ENCODE results near the gene KRTAP10-7. TPM values are rescaled to one million over a fixed set of nuclear protein-coding genes. Genes with fewer than 3 reads are reported as not detected.
"Not testable (repeated sequence)": the region's sequence is repeated elsewhere in the genome, so short reads cannot be mapped to it uniquely, and the experiment has no call there.

The KRTAP10-7 gene
- polyA plus RNA-seq, 3 donors: not detected

DNA sequence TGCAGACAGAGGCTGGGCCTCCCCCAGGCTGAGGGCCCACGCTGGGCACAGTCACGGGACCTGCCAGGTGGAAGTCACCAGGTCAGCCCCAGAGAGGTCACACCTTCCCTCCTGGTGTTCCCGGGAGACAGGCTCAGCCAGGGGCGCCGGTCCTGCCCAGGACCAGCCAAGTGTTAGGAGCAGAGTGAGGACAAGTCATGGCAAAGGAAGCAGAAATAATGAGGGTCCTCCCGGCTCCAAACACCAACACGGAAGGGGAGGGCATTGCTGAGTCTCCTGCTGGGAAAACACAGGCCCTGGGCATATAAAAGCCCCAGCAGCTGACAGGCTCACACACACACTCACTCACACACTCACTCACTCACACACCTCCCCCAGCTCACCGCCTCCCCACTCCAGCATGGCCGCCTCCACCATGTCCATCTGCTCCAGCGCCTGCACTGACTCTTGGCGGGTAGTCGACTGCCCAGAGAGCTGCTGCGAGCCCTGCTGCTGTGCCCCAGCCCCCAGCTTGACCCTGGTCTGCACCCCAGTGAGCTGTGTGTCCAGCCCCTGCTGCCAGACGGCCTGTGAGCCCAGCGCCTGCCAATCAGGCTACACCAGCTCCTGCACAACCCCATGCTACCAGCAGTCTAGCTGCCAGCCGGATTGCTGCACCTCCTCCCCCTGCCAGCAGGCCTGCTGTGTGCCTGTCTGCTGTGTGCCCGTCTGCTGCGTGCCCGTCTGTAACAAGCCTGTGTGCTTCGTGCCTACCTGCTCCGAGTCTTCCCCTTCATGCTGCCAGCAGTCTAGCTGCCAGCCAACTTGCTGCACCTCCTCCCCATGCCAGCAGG is 36.8 kb downstream of the KRTAP10-7 start, which contains the start of gene KRTAP10-10:
KRTAP10-10 (plus strand) TSS at position 339 of the 833 bp plus-strand sequence; CDS start at position 401, 62 bp downstream.
- DNase-seq: no peak
- H3K79me2 ChIP-seq (ENCODE audit: insufficient read depth, low read length): no peaks in the 10 kb centered on the region
- peaks cover 7 to 28% (median 24%) of the 10 kb centered on the region in 7 donors for H3K9me3 Mint-ChIP-seq
- H3K4me1 Mint-ChIP-seq: no peaks in the 10 kb centered on the region
- no peaks in the 10 kb centered on the region for H3K27me3 ChIP-seq (ENCODE audit: control insufficient read depth in 2 of 2, insufficient read depth in 2 of 2, low read length in 2 of 2)
- H3K36me3 Mint-ChIP-seq: no peaks in the 10 kb centered on the region
- H3K9ac ChIP-seq (ENCODE audit: insufficient read depth, low read length, poor library complexity, severe bottlenecking): no peak within 1 kb of the TSS
- H3K4me1 ChIP-seq (ENCODE audit: control insufficient read depth in 1 of 2, insufficient read depth in 2 of 2, low read length in 2 of 2): no peaks in the 10 kb centered on the region
- no peak within 1 kb of the TSS for H3K27ac Mint-ChIP-seq
- TF ChIP-seq, protein P1, sequence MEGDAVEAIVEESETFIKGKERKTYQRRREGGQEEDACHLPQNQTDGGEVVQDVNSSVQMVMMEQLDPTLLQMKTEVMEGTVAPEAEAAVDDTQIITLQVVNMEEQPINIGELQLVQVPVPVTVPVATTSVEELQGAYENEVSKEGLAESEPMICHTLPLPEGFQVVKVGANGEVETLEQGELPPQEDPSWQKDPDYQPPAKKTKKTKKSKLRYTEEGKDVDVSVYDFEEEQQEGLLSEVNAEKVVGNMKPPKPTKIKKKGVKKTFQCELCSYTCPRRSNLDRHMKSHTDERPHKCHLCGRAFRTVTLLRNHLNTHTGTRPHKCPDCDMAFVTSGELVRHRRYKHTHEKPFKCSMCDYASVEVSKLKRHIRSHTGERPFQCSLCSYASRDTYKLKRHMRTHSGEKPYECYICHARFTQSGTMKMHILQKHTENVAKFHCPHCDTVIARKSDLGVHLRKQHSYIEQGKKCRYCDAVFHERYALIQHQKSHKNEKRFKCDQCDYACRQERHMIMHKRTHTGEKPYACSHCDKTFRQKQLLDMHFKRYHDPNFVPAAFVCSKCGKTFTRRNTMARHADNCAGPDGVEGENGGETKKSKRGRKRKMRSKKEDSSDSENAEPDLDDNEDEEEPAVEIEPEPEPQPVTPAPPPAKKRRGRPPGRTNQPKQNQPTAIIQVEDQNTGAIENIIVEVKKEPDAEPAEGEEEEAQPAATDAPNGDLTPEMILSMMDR (IDR thresholded peaks at IDR 0.05): no peak
- H4K20me1 ChIP-seq (ENCODE audit: insufficient read depth, low read length): no peaks in the 10 kb centered on the region
- H2AFZ ChIP-seq (ENCODE audit: insufficient read depth, low read depth, low read length, poor library complexity, severe bottlenecking): no peak within 1 kb of the TSS
- no peak within 1 kb of the TSS for H3K4me3 ChIP-seq (replicated peaks in 1 of 3; ENCODE audit: low read depth in 2 of 3, low read length in 3 of 3)
- H3K4me2 ChIP-seq (replicated peaks; ENCODE audit: extremely low read depth, low read length, poor library complexity, severe bottlenecking): no peak within 1 kb of the TSS
- no peak within 1 kb of the TSS for H3K4me3 Mint-ChIP-seq
- WGBS (ENCODE audit: insufficient coverage): 78% methylated on average over 16 of the region's 21 CpGs
- H3K36me3 ChIP-seq (replicated peaks in 1 of 2; ENCODE audit: control insufficient read depth in 1 of 2, insufficient read depth in 2 of 2, low read length in 2 of 2): no peaks in the 10 kb centered on the region
- H3K27me3 Mint-ChIP-seq (ENCODE audit: low read depth in 3 of 3): peaks cover 4 to 14% (median 11%) of the 10 kb centered on the region in 3 donors
- H3K27ac ChIP-seq (ENCODE audit: low read depth in 1 of 2, low read length in 2 of 2): no peak within 1 kb of the TSS
- intact Hi-C loops (cut with micrococcal nuclease): no loop called here
- peaks cover 11 to 29% of the 10 kb centered on the region in 2 donors for H3K9me3 ChIP-seq (replicated peaks in 1 of 2; ENCODE audit: control insufficient read depth in 1 of 2, insufficient read depth in 1 of 2, low read length in 2 of 2)

DNA sequence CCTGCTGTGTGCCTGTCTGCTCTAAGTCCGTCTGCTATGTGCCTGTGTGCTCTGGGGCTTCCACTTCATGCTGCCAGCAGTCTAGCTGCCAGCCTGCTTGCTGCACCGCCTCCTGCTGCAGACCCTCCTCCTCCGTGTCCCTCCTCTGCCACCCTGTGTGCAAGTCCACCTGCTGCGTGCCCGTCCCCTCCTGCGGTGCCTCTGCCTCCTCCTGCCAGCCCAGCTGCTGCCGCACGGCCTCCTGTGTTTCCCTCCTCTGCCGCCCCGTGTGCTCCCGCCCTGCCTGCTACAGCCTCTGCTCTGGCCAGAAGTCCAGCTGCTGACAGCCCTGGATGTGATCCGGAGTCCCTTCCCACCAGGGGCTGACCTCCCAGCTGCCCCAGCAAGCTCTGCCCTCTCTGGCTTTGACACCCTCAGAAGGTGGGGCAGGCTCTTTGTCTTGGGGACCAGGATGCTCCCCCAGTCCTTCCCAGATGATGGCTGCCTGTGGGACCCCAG is 37.5 kb downstream of the KRTAP10-7 start:
- H3K4me2 ChIP-seq (replicated peaks; ENCODE audit: extremely low read depth, low read length, poor library complexity, severe bottlenecking); H3K79me2 ChIP-seq (ENCODE audit: insufficient read depth, low read length); H3K27ac Mint-ChIP-seq; DNase-seq; H2AFZ ChIP-seq (ENCODE audit: insufficient read depth, low read depth, low read length, poor library complexity, severe bottlenecking); H3K36me3 ChIP-seq (replicated peaks in 1 of 2; ENCODE audit: control insufficient read depth in 1 of 2, insufficient read depth in 2 of 2, low read length in 2 of 2); H3K36me3 Mint-ChIP-seq; H4K20me1 ChIP-seq (ENCODE audit: insufficient read depth, low read length); H3K4me3 Mint-ChIP-seq; H3K27me3 ChIP-seq (ENCODE audit: control insufficient read depth in 2 of 2, insufficient read depth in 2 of 2, low read length in 2 of 2); H3K9ac ChIP-seq (ENCODE audit: insufficient read depth, low read length, poor library complexity, severe bottlenecking); H3K4me3 ChIP-seq (replicated peaks in 1 of 3; ENCODE audit: low read depth in 2 of 3, low read length in 3 of 3); H3K4me1 ChIP-seq (ENCODE audit: control insufficient read depth in 1 of 2, insufficient read depth in 2 of 2, low read length in 2 of 2); intact Hi-C loops (cut with micrococcal nuclease); H3K27ac ChIP-seq (ENCODE audit: low read depth in 1 of 2, low read length in 2 of 2); H3K4me1 Mint-ChIP-seq: not testable (repeated sequence)
- peaks cover 4 to 11% (median 11%) of the 10 kb centered on the region in 3 donors for H3K27me3 Mint-ChIP-seq (ENCODE audit: low read depth in 3 of 3)
- peaks cover 8 to 25% of the 10 kb centered on the region in 2 donors for H3K9me3 ChIP-seq (replicated peaks in 1 of 2; ENCODE audit: control insufficient read depth in 1 of 2, insufficient read depth in 1 of 2, low read length in 2 of 2)
- WGBS (ENCODE audit: insufficient coverage): 87% methylated on average over 3 of the region's 12 CpGs
- peaks cover 7 to 27% (median 20%) of the 10 kb centered on the region in 7 donors for H3K9me3 Mint-ChIP-seq

DNA sequence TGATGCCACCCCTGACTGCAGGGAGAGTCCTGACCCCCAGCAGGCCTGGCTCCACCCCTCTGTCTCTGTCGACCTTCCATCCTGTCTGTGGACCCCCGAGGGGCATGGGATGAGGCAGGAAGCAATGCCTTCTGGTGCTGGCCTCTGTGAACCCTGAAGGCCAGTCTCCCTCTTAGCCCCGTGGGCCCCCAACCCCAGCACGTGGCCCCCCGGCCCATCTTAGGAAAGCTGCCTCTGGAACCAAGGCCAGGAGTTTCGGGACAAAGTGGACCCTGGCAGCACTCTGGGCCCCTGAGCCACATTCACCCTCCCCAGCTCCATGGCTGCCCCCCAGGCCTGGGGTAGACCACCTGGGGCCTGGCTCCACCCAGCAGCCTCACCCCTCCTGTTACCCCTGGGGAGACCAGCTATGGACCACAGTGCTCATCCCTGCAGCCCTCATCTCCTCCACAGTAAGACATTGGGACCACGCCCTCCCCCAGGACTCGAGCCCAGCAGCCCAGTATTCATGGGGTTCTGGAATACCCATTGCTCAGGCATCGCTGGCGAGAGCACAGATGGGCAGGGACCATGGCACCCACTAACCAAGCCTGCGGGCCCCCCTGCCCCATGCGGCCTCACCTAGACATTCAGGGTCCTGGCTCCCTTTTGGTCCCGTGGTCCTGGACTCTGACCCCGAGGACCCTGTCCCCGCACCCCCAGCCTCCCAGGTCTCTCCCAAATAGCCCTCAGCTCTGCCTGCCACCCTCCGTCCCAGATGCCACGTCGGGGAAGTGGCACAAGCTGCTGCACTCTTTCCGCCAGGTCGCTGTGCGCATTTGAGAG is 38.3 kb downstream of the KRTAP10-7 start:
- H2AFZ ChIP-seq (ENCODE audit: insufficient read depth, low read depth, low read length, poor library complexity, severe bottlenecking); H4K20me1 ChIP-seq (ENCODE audit: insufficient read depth, low read length); H3K27me3 ChIP-seq (ENCODE audit: control insufficient read depth in 2 of 2, insufficient read depth in 2 of 2, low read length in 2 of 2); H3K27ac Mint-ChIP-seq; H3K4me3 Mint-ChIP-seq; H3K4me1 ChIP-seq (ENCODE audit: control insufficient read depth in 1 of 2, insufficient read depth in 2 of 2, low read length in 2 of 2); DNase-seq; H3K4me1 Mint-ChIP-seq; H3K4me2 ChIP-seq (replicated peaks; ENCODE audit: extremely low read depth, low read length, poor library complexity, severe bottlenecking); H3K27ac ChIP-seq (ENCODE audit: low read depth in 1 of 2, low read length in 2 of 2); H3K36me3 Mint-ChIP-seq; H3K79me2 ChIP-seq (ENCODE audit: insufficient read depth, low read length); intact Hi-C loops (cut with micrococcal nuclease); H3K9ac ChIP-seq (ENCODE audit: insufficient read depth, low read length, poor library complexity, severe bottlenecking); H3K36me3 ChIP-seq (replicated peaks in 1 of 2; ENCODE audit: control insufficient read depth in 1 of 2, insufficient read depth in 2 of 2, low read length in 2 of 2); H3K4me3 ChIP-seq (replicated peaks in 1 of 3; ENCODE audit: low read depth in 2 of 3, low read length in 3 of 3): not testable (repeated sequence)
- WGBS (ENCODE audit: insufficient coverage): 95% methylated on average over 13 of the region's 21 CpGs
- H3K9me3 ChIP-seq (replicated peaks in 1 of 2; ENCODE audit: control insufficient read depth in 1 of 2, insufficient read depth in 1 of 2, low read length in 2 of 2): peaks cover 16 to 26% of the 10 kb centered on the region in 2 donors
- H3K9me3 Mint-ChIP-seq: peaks cover 9 to 30% (median 20%) of the 10 kb centered on the region in 7 donors
- H3K27me3 Mint-ChIP-seq (ENCODE audit: low read depth in 3 of 3): peaks cover 4 to 11% (median 9%) of the 10 kb centered on the region in 3 donors
